NCI-H2171 treated with DMSO at 0.1 percent for 48 hours (cell line): ENCODE data around the gene UBE3D.
"Not testable (repeated sequence)": the region's sequence is repeated elsewhere in the genome, so short reads cannot be mapped to it uniquely, and the experiment has no call there.

Experiments used
- DNase-seq: peaks from one replicate; lab custom pipeline; 2025; lab: John Stamatoyannopoulos, UW

The UBE3D gene

DNA sequence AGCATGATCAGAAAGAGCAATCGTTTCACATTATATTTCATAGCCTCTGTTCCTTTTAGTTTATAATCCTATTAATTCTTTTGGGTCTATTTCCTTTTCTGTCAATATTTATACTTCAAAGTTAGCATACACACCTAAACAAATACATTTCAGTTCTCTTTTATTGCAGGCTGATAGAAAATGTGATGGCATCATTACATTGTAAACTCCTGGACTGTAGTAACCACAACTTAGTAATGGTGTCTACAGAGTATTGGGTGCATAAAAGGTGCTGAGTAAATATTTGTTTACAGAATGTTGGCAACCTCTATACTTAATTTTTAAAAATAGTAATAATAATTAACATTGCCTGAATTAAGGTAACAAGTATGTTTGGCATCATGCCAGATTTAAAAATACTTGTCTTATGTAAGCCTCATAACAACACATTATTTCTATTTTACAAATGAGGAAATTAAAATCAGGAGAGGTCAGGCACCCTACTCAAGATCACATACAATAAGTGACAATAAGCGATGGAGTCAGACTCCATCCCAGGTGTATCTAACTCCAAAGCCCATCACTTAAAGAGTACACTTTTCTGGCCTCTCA, 195.0 kb downstream of the UBE3D start:
- DNase-seq = no peak

DNA sequence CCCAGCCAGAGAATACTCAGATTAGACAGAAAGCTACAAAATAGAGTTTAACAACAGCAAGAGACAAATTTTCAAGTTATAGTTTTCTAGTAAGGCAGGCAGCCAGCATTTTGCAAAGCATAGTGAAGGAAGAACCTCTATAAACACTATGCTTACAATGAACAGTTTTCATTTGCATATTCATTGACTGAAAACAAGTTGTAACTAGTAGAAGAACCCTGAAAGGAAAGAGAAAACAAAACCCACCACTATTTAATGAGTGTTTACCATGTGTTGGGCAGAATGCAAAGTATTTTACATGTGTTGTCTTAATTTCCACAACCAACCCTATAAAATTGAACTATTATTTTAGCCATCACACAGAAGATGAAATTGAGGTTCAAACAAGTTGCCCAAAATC, 196.1 kb downstream of the UBE3D start:
- no peak for DNase-seq

DNA sequence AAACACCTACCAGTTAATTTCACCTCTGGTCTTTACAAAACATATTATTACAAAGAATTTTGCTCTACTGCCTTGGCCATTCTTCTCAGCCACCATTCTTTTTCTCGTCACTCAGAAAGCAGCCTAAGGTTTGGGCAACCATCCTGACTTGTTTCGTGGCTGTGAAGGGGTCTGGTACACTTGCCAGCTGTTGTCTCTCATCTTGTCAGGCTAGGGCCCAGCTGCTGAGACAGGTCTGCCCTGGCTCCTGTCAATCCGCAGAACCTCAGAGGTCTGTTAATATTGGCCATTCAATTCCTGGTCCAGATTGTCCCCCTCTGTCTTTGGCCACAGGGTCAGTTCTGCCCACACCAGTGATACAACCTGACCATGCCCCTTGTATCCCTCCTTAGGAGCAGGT, 197.7 kb downstream of the UBE3D start:
- no peak for DNase-seq

DNA sequence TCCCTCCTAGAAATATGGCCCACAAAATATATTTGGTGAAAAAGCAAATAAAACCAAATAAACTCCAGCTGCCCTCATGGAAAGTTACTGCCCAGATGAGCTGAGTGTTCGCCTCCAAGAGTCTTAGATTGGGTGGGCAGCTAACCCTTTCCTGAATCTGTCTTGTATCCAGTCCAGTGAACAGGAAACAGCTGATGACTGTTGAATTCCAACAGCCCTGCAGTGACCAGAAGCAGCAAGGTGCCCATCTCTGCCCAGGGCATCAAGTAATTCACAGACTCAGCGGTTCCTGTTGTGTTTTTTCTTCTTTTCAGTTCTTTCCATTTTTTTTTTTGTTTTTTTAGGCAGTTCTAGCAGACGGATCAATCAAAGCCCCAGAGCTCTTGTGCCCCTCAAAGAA, 199.2 kb downstream of the UBE3D start:
- no peak for DNase-seq

DNA sequence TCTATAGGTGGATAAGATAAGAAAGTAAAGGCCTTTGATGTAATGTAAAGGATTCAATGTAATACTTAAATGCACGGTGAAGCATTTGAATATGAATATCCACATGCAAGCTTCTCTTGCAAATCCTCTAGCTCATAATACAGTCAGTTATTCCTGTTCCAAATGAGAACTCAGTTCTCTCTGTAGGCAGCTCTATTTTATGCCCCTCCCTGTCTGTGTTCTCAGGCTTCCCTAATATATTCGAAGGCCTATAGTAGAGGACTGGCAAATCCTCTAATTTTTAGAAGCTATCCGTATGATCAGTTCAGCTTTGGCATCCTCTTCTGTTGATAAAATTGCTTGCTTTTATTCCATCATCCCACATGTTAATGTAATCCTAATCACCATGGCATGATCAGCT, 200.2 kb downstream of the UBE3D start:
- no peak for DNase-seq

DNA sequence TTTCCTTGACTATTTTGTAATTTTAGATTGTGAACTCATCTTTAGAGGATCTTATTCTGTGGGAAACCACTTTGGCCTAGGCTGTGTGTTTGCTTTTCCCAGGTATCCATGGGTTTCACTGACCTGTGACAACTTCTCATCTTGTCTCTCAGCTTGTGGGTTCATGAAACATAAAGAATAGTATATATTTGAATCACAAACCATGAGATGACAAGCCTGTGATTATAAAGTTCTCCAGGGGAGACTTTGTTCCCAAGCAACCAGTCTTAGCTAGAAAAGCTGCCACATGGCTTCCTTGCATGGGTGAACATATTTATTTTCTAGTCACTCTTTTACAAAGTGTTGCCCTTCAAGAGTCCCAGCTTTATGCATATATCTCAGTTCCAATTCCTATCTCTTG, 201.9 kb downstream of the UBE3D start:
- DNase-seq = no peak

DNA sequence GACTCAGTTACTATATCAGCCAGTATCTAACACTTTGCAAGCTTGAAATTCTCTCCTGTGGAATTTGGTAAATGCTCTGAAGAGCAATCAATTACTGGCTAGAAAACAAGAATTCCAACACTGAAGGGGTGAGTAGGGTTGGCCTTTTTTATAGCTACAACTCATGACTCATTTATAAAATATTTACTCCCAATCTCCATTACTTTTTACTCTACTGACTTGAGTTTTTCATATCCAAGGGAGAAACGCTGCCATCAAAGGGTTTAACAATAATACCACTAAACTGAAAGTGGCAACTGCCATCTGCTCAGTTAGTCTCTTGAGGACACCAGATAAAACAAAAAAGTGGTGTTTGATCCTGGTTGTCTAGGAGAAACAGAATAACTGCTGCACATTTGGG, 203.1 kb downstream of the UBE3D start:
- DNase-seq = no peak

DNA sequence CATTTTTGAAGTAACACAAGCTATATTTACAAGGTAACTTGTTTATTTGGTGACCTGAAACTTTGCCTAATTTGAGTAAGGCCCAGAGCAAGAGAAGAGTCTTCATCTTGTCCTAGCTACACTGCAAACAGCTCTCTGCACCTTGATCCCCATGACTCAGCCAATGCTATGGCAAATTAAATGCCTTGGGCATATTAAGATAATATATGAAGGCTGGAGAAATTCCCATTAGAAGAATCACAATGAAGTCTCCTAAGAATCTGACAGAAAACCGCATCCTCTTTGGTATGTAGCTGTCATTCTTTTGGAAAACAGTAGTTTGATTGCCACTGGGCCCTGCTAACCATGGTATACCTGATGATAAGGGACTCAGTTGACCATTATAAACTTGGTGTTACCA, 204.5 kb downstream of the UBE3D start:
- DNase-seq = no peak

DNA sequence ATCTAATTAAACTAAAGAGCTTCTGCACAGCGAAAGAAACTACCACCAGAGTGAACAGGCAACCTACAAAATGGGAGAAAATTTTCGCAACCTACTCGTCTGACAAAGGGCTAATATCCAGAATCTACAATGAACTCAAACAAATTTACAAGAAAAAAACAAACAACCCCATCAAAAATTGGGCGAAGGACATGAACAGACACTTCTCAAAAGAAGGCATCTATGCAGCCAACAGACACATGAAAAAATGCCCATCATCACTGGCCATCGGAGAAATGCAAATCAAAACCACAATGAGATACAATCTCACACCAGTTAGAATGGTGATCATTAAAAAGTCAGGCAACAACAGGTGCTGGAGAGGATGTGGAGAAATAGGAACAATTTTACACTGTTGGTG, 209.6 kb downstream of the UBE3D start:
- DNase-seq = not testable (repeated sequence)

DNA sequence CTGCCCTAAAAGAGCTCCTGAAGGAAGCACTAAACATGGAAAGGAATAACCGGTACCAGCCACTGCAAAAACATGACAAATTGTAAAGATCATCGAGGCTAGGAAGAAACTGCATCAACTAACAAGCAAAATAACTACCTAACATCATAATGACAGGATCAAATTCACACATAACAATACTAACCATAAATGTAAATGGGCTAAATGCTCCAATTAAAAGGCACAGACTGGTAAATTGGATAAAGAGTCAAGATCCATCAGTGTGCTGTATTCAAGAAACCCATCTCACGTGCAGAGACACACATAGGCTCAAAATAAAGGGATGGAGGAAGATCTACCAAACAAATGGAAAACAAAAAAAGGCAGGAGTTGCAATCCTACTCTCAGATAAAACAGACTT, 212.7 kb downstream of the UBE3D start:
- DNase-seq = not testable (repeated sequence)

DNA sequence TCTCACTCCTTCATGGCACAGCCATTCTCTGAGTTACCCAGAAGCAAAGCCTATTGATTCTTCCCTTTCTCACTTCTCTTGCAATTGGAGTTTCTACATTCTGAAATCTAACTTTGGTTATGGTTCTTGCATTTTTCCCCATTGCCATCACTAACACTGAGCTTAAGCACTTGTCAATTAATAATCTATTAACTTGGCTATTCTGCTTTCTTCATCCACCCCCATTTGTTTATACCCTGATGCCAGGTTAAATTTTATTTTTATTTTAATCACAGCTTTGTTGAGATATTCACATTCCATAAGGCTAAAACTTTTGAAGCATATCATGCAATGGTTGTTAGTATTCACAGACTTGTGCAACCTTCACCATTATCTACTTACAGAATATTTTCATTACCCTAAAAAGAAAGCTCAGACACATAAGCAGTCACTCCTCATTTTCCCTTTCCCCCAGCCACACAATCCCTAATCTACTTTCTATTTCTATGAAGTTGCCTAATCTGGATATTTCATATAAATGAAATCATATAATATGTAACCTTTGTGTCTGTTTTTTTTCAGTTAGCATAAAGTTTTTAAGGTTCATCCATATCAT, 222.3 kb downstream of the UBE3D start:
- no peak for DNase-seq

DNA sequence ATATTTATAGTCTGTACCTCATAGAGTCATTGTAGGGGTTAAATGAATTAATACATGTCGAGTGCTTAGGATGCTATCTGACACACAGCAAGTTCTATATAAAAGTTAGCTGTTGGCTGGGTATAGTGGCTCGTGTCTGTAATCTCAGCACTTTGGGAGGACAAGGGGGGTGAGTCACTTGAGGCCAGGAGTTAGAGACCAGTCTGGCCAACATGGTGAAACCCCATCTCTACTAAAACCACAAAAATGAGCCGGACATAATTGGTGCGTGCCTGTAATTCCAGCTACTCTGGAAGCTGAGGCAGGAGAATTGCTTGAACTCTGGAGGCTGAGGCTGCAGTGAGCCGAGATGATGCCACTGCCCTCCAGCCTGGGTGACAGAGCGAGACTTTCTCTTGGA, 222.9 kb downstream of the UBE3D start:
- no peak for DNase-seq
